Measurements from ENCODE around the gene SPATA6. TPM values are rescaled to one million over a fixed set of nuclear protein-coding genes. Genes with fewer than 3 reads are reported as not detected.
"Not testable (repeated sequence)": the region's sequence is repeated elsewhere in the genome, so short reads cannot be mapped to it uniquely, and the experiment has no call there.

Gene SPATA6
- polyA plus RNA-seq, 3 donors, result 15.9 to 18.3 (median 17.3) TPM

GRCh38 chr1:48371598-48371997, 100.4 kb downstream of the SPATA6 start:
- no peak for DNase-seq (ENCODE audit: low read depth in 3 of 3, low spot score in 2 of 3)

DNA sequence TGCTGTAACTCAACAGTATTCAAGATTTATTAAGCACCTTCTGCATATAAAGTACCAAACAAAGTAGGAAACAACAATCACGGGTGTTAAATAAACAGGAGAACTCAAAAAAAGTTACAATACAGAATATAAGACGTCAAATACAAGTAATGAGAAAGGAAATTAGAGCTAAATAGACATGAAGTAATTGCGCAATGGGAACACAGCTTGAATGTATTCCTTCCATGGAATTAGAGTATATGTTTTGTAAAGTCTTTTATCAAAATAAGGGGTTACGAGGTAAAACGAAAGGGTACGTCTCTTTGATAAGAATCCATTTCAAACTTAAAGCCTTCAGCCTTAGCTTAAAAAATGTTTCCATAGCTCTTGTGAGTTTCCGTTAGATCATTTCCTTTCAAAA, 109.1 kb downstream of the SPATA6 start:
- DNase-seq (ENCODE audit: low read depth in 3 of 3, low spot score in 2 of 3), result no peak

GRCh38 chr1:48356901-48357300, 115.1 kb downstream of the SPATA6 start:
- DNase-seq (ENCODE audit: low read depth in 3 of 3, low spot score in 2 of 3), result no peak

DNA sequence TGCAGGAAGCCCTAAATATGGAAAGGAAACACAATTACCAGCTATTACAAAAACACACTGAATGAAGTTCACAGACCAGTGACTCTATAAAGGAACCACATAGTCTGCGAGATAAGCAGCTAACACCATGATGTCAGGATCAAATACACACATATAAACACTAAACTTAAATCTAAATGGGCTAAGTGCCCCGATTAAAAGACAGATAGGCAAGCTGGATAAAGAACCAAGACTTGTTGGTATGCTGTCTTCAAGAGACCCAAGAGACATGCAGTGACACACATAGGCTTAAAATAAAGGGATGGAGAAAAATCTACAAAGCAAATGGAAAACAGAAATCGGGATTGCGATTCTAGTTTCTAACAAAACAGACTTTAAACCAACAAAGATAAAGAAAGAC, 127.6 kb downstream of the SPATA6 start:
- DNase-seq (ENCODE audit: low read depth in 3 of 3, low spot score in 2 of 3), result no peak

DNA sequence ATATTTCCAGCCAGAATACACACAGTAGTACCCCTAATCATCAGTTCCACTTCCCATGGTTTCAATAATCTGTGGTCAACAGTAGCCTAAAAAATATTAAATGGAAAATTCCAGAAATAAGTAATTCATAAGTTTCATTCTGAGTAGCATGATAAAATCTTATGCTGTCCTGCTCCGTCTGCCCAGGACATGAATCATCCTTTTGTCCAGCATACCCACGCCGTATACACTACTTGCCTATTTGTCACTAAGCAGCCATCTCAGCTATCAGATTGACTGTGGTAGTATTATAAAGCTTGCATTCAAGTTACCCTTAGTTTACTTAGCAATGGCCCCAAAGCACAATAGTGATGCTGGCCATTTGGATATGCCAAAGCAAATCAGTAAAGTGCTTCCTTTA, 130.8 kb downstream of the SPATA6 start:
- DNase-seq (ENCODE audit: low read depth in 3 of 3, low spot score in 2 of 3), result no peak

DNA sequence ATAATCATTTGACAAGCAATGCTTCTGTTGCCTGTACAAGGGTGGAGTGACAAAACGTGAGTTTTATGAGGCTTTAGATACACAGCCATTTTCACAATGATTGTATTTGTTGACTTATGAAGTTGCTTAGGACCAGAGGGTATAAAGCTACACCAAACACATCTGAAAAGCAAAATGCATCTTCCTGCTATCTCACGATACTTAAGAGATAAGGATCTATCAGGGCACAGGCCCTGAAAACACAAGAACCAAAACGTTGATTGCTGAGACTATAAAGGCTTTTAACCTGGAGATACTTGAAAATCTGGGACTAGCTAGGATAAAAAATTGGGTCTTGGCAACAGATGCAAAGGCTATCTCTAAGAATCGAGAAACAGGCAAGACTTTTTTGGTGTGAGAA, 133.7 kb downstream of the SPATA6 start:
- DNase-seq (ENCODE audit: low read depth in 3 of 3, low spot score in 2 of 3), result no peak

- DNase-seq (ENCODE audit: low read depth in 3 of 3, low spot score in 2 of 3), result no peak
Observed at GRCh38 chr1:48333316-48333715, 138.7 kb downstream of the SPATA6 start.

DNA sequence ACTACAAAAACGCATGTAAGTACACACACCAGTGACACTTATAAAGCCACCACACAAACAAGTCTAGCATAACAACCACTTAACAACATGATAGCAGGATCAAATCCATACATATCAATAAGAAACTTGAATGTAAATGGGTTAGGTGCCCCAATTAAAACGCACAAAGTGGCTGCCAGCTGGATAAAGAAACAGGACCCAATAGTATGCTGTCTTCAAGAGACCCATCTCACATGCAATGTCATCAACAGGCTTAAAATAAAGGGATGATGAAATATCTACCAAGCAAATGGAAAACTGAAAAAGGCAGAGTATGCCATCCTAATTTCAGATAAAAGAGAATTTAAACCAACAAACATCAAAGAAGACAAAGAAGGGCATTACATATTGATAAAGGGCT, 139.9 kb downstream of the SPATA6 start:
- DNase-seq (ENCODE audit: low read depth in 3 of 3, low spot score in 2 of 3), result no peak

- no peak for DNase-seq (ENCODE audit: low read depth in 3 of 3, low spot score in 2 of 3)
Observed at GRCh38 chr1:48329905-48330304, 142.1 kb downstream of the SPATA6 start.

DNA sequence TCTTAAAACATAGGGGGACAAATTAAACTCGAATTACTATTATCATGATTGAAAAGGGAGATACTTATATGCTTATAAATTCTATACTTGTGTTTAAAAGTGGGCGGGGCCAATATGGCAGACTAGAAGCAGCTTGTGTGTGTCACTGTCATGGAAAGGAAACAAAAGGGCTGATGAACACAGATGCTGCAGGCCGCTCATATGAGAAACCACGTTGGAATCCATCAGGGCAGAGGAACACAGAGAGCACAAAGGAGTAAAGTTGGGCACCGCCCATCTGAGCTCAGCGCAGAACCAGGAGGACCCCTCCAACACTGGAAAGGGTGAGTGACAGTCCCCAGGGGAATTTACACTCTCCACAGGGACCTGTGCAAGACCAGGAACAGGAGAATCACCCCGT, 142.5 kb downstream of the SPATA6 start:
- DNase-seq (ENCODE audit: low read depth in 3 of 3, low spot score in 2 of 3), result no peak

- DNase-seq (ENCODE audit: low read depth in 3 of 3, low spot score in 2 of 3), result not testable (repeated sequence)
Observed at GRCh38 chr1:48311829-48312228, 160.2 kb downstream of the SPATA6 start.

GRCh38 chr1:48309564-48310082, 162.4 kb downstream of the SPATA6 start:
- no peak for DNase-seq (ENCODE audit: low read depth in 3 of 3, low spot score in 2 of 3)

GRCh38 chr1:48302652-48303051, 169.4 kb downstream of the SPATA6 start:
- DNase-seq (ENCODE audit: low read depth in 3 of 3, low spot score in 2 of 3), result no peak

GRCh38 chr1:48294656-48295055, 177.3 kb downstream of the SPATA6 start:
- DNase-seq (ENCODE audit: low read depth in 3 of 3, low spot score in 2 of 3), result no peak

DNA sequence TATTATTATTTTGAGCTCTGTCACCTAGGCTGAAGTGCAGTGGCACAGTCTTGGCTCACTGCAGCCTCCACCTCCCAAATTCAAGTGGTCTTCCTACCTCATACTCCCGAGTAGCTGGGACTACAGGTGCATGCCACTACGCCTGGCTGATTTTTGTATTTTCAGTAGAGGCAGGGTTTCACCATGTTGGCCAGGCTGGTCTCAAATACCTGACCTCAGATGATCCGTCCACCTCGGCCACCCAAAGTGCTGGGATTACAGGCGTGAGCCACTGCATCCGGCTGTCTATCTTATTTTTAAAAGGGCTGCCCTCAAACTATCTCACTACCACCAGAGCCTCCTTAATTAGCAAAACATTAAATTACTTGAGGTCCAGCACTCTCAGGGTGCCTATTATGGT, 177.9 kb downstream of the SPATA6 start:
- DNase-seq (ENCODE audit: low read depth in 3 of 3, low spot score in 2 of 3), result not testable (repeated sequence)

GRCh38 chr1:48292706-48293105, 179.3 kb downstream of the SPATA6 start:
- DNase-seq (ENCODE audit: low read depth in 3 of 3, low spot score in 2 of 3), result no peak

DNA sequence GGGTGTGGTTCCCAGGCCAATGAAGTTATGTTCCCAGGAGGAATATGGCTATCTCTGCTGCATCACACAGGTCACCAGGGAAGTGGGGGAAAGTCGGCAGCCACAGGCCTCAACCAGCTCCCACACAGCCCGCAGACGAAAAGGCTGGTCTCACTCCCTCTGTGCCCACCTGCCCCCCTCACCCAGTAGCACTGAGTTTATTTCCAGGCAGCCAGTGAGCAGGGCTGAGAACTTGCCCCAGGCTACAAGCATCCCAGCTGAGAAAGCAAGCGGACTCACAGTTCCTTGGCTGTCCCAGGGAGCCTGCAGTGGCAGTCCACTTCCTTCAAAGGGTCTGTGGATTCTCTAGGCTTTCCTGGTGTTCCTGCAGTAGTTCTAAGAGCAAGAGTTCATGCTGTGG, 180.6 kb downstream of the SPATA6 start:
- DNase-seq (ENCODE audit: low read depth in 3 of 3, low spot score in 2 of 3), result no peak

GRCh38 chr1:48285525-48285924, 186.5 kb downstream of the SPATA6 start:
- DNase-seq (ENCODE audit: low read depth in 3 of 3, low spot score in 2 of 3), result no peak

- not testable (repeated sequence) for DNase-seq (ENCODE audit: low read depth in 3 of 3, low spot score in 2 of 3)
Observed at GRCh38 chr1:48284696-48285420, 187.1 kb downstream of the SPATA6 start.

DNA sequence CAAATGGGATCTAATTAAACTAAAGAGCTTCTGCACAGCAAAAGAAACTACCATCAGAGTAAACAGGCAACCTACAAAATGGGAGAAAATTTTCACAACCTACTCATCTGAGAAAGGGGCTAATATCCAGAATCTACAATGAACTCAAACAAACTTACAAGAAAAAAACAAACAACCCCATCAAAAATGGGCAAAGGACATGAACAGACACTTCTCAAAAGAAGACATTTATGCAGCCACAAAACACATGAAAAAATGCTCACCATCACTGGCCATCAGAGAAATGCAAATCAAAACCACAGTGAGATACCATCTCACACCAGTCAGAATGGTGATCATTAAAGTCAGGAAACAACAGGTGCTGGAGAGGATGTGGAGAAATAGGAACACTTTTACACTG, 189.7 kb downstream of the SPATA6 start:
- DNase-seq (ENCODE audit: low read depth in 3 of 3, low spot score in 2 of 3), result not testable (repeated sequence)

- DNase-seq (ENCODE audit: low read depth in 3 of 3, low spot score in 2 of 3), result not testable (repeated sequence)
Observed at GRCh38 chr1:48277437-48277836, 194.6 kb downstream of the SPATA6 start.

DNA sequence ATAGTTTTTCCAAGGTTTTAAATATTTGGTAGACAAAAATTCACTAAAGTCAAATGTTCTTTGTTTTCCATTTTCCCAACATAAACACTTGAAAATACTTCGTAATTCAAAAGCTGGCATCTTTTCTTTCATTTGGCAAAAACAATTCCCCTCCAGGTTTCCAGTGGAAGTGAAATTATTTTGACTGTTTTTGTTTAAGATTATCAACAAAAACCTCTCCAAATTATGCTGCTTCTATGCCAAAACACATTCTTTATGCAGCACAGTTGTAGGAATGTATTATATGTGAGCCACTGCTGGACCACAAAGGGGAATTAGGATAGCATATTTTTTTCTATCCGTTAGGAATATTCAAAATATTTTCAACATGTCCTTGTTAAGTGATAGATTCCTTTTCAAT, 205.4 kb downstream of the SPATA6 start:
- DNase-seq (ENCODE audit: low read depth in 3 of 3, low spot score in 2 of 3), result no peak

DNA sequence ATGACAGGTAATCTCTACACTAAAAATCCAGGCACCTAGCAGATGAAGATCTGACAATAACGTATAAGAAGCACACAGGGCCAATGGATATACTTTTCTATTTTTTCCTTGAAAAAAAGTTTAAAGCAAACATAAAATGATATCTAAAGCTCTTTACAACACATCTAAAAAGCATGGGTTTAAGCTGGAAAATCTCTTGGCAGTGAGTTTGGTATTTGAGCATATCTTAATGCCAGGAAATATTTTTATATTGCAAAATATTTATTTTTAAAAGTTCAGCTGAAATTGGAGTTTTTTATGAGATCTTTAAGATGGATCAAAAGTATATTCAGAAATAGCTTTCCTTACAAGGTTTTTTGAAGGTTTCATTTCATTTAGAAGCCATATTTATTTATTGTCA, 209.0 kb downstream of the SPATA6 start:
- DNase-seq (ENCODE audit: low read depth in 3 of 3, low spot score in 2 of 3), result no peak
